HL-60/S4 treated with retinoic acid at 250 ng/mL for 4 days and 3 days (cell line): ENCODE measurements around the gene SLC30A1.
"Not testable (repeated sequence)": the region's sequence is repeated elsewhere in the genome, so short reads cannot be mapped to it uniquely, and the experiment has no call there.

ENCODE experiments used
- in situ Hi-C: fragments of 300-500 bp; cut with MboI; formaldehyde crosslinking; loops from 2 replicates; pipeline ENCODE4 v1.7.0; 2022; ENCODE audit warnings: low sequenced_read_pairs

Gene SLC30A1, protein sequence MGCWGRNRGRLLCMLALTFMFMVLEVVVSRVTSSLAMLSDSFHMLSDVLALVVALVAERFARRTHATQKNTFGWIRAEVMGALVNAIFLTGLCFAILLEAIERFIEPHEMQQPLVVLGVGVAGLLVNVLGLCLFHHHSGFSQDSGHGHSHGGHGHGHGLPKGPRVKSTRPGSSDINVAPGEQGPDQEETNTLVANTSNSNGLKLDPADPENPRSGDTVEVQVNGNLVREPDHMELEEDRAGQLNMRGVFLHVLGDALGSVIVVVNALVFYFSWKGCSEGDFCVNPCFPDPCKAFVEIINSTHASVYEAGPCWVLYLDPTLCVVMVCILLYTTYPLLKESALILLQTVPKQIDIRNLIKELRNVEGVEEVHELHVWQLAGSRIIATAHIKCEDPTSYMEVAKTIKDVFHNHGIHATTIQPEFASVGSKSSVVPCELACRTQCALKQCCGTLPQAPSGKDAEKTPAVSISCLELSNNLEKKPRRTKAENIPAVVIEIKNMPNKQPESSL

DNA sequence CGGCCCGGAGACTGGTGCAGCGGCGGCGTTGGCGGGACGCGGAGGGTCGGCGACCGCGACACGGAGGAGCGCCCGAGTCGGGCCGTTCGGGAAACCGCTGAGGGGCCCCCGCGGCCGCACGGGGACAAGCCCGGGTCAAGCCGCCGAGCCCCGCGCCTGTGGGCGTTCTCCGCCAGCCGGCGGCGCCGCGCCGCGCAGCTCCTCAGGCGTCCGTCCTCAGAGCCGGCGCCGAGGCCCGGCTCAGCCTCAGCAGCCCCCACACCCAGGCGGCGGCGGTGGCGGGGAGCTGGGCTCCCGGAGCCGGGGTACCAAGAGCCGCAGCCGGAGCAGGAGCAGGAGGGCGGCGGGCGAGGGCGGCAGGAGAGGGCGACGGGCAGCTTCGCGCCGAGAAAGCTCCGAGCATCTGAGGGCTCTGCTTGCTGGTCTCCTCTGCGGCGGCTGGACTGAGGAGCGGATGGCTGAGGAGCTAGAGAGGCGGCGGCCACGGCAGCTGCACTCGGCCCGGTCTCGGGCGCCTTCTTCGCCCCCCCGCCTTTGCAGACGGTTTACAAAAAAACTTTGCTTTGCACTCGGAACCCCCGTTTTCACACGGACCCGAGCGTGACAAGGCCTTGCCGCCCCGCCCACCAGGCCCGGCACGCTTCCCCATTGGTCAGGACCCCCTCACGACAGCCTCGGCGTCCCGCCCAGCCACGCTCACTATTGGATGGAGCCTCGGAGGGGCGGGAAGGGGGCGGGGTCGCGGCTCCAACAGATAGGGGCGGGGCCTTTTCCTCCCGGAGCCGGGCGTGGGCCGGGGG lies at the start of gene SLC30A1:
TSS of gene SLC30A1 (minus strand) at position 522 of the 800 bp plus-strand sequence. CDS start 549 bp downstream, outside the sequence.
- in situ Hi-C loops: no loop called here

DNA sequence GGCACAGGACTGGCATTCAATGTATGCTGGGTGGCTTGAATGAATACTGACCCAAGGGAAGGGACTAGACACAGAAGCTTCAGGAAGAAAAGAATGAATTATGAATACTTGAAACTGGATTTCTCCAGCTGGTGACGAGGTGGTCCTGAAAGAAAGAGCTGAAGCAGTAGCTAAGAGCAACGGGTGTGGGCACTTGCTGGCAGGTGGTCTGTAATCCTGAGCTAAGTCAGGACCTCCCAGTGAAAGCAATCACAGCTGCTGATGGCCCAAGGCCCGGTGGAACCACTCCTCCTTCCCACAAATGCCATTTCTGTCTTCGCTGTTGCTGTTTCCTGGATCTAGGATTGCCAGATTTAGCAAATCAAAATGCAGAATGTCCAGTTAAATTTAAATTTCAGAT lies 49.5 kb upstream of the SLC30A1 start:
- in situ Hi-C loops: no loop called here

DNA sequence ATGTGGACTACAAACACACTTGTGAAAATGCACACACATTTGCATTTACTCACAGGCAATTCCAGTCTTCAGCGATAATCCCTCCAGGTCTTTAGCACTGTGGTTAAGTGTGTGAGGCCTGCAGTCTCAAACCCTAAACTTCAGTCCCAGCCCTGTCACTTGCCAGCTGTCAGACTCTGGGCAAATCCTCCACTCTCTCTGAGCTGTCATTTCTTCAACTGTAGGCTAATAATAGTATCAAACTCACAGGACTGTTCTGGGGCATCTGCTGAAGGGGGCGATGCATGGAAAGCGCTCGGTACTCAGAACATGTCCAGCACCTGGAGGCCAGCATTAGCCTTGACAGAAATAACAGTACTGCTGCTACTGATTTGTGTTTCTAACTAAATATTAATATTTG lies 48.3 kb upstream of the SLC30A1 start:
- in situ Hi-C loops: no loop called here

DNA sequence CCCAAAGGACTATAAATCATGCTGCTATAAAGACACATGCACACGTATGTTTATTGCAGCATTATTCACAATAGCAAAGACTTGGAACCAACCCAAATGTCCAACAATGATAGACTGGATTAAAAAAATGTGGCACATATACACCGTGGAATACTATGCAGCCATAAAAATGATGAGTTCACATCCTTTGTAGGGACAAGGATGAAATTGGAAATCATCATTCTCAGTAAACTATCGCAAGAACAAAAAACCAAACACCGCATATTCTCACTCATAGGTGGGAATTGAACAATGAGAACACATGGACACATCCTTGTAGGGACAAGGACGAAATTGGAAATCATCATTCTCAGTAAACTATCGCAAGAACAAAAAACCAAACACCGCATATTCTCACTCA lies 46.9 kb upstream of the SLC30A1 start:
- in situ Hi-C loops: not testable (repeated sequence)

DNA sequence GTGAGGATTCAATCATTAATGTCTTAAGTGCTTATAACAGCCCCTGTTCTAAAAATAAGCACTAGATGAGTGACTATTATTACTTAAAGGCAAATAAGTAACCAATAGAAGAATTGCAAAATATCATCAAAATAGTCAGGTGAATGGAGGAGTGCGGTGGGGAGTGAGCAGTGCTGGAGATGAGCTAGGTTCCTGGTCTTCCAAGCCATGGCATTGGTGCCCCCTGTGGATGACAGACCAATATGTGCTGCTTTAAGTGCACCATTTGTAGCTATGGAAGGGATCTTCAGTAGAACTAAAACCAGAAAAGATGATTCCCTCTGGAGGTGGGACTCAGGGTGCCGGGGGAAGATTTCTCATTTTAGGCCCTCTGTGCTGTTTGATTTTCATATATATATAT lies 46.1 kb upstream of the SLC30A1 start:
- in situ Hi-C loops: no loop called here

DNA sequence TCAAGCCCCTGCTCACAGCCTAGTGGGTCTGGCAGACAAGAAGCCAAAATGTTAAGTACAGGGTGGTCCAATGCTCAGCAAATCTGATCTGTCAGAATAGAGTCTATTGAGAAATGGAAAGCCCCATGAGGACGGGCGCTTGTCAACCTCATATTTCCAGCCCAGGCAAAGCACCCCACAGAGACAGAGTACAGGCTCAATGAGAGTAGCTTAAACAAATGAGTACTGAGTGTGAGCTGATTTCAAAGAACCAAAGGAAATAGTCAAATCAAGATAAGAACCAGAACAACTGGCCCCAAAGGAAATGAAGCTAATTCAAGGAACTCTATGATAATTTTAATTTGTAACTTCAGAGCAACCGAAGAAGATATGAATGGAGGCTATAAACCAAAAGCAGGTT lies 44.6 kb upstream of the SLC30A1 start:
- in situ Hi-C loops: no loop called here

DNA sequence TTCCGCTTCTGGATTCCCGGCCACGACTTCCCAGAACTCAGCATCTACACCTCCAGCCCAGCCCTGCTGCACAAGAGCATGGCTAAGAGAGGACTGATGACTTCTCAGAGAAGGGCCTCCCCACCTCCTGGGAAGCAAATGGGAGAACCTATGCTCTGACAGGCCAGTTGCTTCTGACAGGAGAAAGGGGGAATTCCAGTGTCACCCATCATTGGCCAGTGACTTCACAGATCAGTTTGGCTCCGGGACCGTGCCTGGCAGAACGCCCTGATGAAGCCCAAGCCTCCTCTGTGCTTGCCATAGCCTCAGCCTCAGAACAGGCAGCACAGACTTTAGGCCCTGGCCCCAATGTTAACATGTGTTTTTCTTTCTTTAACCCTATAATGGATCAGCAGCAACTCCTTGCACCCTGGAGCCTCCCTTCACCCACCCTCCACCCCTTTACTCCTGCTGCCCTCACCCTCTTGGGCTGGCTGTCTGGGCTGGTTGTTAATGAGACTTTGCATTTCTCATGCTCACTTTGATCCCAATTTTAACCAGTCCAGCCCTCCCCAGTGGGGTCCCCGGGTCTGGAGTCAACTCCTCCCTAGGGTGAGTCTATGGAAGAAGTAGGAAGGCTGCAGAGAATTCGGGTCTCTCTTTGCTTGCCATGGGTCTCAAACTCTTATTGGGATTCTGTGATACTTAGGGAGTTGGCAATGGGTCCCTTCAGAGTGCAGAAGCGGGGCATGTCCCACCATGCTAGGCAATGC lies 42.7 kb upstream of the SLC30A1 start:
- in situ Hi-C loops: no loop called here

DNA sequence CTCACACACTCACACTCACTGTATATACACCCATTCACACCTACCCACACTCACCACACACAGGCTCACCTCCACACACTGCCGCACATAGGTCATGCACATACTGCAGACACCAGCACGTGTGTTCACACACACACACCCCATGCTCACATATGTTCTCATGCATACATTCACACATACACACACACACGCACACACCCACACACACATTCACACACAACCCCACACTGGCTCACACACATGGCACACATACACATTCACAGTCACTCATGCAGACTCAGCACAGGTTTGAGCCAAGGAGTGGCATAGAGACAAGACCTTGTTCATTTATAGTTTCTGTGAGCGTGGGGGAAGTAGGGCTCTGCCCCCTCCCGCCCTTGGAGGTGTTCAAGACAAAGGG lies 41.1 kb upstream of the SLC30A1 start:
- in situ Hi-C loops: no loop called here

DNA sequence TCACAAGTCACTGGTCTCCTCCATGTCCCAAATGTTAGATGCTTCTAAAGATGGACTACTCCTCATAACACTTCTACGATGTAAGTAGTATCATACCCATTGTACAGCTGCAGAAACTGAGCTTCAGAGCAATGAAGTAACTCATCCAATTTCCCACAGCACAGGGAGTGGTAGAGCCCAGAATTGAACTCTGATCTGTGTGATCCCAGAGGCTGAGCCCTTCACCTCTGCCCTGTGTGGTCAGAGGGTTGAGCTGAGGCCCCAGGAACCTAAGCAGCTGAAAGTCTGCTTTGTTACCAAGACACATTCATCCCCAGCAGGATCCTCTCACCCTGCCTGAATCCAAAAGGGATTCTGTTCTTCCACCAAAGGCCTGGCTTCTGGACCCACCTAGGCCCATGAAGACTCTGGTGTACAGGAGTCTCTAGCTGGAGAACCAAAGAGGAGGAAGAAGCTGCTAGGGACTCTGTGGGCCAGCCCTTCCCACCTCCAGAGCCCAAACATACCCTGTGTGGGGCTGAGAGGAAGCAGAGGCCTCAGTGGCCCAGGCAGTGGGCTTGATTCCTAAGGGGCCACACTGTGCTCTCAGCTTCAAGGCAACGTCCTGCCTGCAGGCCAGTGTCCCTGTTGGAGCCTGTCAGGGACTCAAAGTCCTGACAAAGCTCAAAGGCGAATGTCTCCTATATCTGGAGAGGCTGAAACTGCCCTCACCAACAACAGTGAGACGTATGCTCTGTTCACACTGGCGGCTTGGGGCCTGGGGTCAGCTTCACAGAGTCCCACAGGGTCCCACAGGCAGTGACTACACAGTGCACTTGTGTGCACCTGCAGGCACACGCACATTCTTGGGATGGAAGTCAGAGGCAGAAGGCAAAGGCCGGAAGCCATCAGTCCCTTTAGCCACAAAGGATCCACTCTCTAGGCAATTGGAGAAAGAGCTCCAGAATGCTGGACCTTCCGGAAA lies 40.4 kb upstream of the SLC30A1 start:
- in situ Hi-C loops: no loop called here

DNA sequence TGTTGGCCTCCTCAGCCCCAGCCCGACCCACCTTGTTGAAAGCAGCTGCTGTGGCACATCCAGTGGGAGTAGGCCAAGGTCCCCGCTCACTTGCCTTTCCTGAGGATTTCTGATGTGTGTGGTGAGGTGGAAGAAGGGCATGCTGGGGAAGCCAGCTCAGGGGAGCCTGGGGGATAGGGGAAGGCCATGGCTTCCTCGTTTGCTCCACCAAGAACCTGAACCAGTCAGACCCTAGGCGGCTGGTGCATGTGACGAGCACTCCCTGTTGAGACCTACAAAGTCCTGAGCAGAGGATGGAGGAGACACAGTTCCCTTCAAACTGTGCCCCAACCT lies 38.0 kb upstream of the SLC30A1 start:
- in situ Hi-C loops: no loop called here

DNA sequence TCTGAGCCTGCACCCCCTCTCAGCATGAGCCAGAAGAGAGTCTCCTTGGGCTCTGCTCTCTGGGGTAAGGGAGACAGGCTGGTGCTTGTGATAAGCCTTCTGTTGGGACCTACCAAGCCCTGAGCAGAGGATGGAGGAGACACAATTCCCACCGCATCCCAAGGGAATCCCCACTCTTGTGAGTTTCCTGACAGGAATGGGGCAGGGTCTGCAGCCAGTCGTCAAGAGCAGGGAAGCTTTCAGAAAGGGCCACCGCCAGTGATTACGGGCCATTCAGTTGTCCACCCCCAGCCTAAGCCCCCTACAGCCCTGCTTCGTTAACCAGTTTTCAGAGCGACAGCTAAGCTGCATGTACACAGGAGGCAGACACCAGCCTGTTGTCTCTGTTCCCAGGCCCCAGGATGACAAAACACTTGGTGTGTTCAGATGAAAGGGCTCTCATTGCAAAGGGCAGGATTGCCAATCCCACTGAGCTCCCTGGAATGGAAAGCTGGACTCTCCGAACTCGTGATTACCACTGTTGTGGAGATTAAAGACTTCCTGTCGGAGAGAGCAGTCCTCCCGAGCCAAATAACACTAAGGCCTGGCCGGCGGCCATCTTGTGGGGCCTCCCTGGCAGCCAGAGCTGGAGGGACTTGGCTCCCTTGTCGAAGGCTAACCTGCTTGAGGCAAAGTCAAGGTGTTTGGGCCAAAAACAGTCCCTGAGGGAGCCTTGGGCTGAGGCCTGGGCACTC lies 37.4 kb upstream of the SLC30A1 start:
- in situ Hi-C loops: no loop called here

DNA sequence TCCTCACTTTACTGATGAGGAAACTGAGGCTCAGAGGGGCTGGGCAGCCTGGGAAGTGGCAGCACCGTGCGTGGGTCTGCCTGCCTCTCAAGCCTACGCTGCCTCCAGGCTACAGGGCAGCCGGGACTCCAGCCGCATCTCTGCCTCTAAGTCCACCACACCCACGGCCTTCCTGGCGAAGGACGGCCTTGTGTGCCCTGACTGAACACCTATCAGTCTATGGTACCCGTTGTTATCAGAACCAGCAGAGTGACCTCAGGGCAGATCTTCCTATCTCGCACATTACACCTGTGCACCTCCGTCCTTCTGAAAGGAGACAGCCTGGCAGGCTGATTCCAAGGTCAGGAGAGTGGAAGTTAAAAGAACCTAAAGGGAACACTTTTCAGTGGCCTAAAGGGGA lies 35.7 kb upstream of the SLC30A1 start:
- in situ Hi-C loops: no loop called here

DNA sequence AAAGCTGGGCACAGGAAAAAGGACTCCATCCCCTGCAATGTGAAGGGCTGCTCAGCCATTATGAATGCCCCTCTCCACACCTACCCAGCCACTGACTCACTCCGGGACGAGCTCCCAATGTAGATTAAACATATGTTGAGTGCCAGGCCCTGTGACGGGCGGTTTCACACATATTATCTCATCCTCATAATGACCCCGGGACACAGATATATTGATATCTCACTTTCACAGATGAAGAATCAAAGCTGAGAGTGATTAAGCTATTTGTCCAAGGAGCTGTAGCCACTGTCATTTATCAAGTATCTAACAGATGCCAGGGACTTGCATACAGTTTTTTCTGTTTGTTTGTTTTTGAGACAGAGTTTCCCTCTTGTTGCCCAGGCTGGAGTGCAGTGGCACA lies 35.0 kb upstream of the SLC30A1 start:
- in situ Hi-C loops: no loop called here

DNA sequence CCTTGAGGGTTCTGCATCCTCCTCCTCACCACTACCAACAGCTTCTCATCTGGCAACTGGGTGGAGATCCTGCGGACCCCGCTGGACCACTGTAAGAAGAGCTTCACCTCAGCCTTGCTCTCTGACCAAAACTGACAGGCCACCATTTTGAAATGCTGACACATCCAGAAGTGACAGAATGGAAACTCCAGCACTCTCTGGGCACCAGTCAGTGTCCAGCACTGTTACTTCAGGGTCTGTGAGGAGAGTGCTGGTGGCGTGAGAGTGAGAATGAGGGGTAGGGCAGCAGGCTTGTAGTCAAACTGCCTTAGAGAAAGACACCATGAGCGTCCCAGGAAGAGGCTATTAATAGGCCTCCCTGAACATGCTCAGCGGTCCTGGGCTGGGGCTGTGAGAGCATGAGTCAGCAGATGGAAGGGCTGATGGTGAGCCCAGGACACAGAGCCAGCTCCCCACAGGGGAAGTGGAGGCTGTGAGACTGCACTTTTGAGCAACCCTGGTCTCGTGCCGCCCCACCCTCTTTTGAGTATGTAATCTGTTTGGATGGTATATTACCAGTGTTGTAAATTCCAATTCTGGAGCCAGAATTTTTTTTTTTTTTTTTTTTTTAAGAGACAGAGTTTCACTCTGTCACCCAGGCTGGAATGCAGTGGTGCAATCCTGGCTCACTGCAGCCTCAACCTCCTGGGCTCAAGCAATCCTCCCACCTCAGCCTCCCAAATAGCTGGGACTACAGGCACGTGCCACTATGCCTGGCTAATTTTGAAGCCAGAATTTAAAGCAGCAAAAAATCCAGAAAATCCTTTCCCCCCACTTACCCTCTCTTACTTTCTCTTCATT lies 34.4 kb upstream of the SLC30A1 start:
- in situ Hi-C loops: no loop called here

DNA sequence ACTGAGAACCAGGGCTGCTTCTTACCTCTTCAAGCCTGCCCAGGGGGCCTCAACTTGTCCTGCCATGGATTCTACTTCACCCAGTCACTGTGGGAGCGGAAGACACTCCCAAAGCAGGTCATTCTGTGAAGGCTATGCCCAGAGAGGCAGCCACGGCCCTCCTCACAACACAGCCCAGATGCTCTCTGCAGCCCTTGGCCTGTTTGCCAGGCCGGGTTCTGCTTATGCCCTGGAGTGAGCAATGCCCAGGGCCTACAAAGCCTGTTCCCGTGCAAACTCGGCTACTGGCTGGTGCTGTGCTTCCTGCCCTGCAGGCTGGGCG lies 33.8 kb upstream of the SLC30A1 start:
- in situ Hi-C loops: no loop called here

DNA sequence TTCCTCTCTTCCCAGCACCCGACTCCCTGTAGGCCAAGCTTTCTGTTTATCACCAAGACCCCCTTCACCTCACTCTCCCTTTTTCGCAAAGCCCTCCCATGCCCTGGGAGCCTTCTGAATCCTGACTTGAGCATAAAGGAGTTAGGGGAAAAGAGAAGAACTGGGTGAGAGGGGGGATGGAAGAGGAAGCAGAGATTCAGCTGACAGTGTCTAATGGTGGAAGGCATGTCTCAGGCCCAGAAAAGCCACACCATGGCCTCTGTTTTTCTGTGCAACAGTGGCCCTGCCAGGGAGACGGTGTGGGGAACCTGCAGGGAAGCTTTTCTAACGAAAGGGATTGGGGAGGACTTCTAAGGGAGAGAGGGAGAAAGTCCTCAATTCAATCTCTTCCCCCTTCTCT lies 32.9 kb upstream of the SLC30A1 start:
- in situ Hi-C loops: no loop called here

DNA sequence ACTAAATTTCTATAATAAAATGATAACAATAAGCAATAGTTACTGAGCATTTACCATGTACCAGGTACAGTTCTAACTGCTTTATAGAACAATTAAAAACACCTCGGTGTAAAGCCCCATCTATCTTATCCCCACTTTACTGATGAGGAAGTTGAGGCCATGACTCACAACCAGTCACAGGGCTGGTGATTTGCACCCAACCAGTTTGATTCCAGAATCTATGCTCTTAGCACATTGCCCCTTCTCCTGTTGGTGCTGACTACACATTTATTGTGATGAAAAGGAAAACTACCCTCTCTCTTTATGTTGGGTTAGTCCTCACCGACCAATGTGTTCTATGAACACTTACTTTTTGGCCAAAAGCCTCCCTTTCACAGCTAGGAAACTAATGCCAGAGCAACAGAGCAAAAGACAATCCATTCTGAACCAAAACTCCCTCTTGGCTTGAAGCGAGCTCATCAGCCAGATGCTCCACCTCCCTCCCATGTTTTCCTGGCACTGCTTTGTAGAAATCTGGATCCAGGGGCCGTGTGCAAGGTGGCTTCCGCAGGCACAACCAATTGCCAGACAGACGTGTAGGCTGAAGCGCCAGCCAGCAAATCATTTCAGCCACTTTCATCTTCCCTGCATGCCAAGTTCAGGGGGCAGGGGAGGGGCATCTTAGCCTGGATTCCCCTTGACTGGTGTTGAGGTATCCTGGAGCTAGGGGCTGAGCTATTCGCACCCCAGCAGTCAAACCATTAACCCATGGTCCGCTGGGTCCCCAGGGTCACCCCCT lies 32.0 kb upstream of the SLC30A1 start:
- in situ Hi-C loops: no loop called here
